Stimulated activated CD8-positive, alpha-beta memory T cell treated with anti-CD3 and anti-CD28 coated beads, Interleukin-15, amount 100 ng/mL, for 1 hour (primary cell): ENCODE measurements around the gene NHLRC3.
"Not testable (repeated sequence)": the region's sequence is repeated elsewhere in the genome, so short reads cannot be mapped to it uniquely, and the experiment has no call there.

Source experiments
- DNase-seq: peaks from one replicate; pipeline ENCODE4 v3.0.0-alpha.2; 2020; ENCODE audit warnings: low read depth

NHLRC3 gene, protein sequence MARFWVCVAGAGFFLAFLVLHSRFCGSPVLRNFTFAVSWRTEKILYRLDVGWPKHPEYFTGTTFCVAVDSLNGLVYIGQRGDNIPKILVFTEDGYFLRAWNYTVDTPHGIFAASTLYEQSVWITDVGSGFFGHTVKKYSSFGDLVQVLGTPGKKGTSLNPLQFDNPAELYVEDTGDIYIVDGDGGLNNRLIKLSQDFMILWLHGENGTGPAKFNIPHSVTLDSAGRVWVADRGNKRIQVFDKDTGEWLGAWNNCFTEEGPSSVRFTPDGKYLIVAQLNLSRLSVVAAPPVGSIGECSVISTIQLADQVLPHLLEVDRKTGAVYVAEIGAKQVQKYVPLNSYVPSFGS

DNA sequence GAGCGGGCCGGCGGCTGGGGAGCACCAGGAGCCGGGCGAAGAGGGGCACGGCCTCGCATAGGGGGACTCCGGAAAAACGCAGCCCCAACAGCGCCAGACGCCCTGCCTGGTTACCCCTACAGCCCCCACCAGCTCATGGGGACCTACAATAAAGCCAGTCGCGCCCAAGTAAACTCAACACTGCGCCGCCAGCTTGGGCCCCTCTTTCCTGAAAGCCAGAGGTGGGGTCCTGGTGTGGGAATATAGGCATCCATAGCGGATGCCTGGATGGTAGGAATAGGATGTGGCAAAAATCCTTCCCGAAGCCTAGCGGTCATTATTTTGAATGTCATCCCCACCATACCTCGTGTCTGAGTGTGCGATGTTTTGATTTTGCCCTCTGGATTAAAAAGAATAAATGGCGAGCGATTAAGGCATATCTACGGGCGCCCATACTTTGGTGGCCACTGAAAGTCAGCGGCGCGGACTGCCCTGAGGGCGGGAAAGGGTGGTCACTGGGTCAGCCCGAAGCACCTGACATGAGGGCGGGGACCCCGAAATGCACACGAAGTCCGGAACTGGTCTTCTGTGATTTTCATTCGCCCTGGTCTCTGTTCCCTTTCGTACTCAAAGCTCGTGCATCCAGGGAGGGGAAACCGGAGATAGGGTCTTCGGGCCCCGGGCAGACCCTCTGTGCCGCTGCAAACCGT is at the start of gene NHLRC3, which contains the start of gene PROSER1:
Gene NHLRC3, plus strand, starts transcription at position 577 of the 689 bp plus-strand sequence. CDS start 184 bp downstream, outside the sequence.
Gene PROSER1, minus strand, starts transcription at position 210 of the 689 bp plus-strand sequence. CDS start 847 bp downstream, outside the sequence.
- peak; percentile 70 for DNase-seq

DNA sequence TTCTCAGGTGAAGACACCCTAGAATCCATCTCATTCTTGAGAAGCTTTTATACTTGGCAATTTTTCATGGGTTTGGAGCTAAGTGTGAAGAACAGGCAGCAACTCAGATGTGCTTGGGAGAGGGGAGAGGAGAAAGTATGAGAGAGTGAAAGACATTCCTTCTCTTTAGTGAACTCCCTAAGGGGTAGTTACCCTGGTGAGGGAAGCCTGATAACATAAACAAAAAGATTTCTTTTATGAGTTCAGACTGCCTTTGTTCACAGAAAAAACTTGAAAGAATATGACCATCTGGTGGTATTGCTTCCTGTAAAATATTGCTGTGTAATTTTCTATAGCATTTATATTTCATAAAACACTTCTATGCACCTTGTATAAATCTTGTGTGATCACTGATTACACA is 47.6 kb upstream of the NHLRC3 start, which contains the start of gene STOML3:
Gene STOML3, minus strand, starts transcription at position 139 of the 400 bp plus-strand sequence. Its CDS starts 110 bp downstream, at position 29.
- no peak for DNase-seq

DNA sequence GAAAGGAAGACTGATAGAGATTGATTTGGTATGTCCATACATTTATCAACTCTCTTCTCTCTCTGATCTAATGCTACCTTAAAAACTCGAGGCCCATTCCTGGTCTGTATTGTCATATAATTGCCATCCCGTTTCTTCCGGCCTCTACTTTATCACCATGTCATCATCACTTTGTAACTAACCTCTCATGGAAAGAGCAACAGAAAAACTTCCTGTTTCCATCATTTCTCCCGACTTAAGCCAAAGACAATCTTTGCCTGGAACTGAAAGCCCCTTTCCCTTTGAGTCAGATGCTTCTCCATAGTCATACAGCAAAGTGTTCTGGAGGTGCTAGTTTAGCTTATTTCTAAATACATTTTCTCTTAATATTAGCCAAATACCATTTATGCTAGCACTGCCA is 44.9 kb upstream of the NHLRC3 start:
- DNase-seq = no peak

DNA sequence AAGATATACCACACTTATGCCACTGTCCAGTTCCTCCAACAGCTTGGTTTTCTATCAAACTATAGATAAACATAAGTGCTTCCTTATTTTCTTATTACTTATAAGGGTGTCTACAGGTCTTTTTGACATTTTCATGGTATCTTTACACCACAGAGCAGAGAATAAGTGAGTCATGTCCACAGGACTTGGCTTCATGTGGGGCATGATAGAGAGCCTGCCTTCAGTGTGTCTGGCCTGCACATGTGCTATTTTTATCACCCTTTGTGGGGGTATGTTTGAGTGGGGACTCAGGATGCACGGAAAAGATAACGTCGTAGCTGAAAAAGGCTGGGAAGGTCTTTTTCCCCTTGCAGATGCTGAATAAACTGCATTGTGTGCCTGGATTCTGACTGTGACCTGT is 39.5 kb upstream of the NHLRC3 start:
- DNase-seq = no peak

DNA sequence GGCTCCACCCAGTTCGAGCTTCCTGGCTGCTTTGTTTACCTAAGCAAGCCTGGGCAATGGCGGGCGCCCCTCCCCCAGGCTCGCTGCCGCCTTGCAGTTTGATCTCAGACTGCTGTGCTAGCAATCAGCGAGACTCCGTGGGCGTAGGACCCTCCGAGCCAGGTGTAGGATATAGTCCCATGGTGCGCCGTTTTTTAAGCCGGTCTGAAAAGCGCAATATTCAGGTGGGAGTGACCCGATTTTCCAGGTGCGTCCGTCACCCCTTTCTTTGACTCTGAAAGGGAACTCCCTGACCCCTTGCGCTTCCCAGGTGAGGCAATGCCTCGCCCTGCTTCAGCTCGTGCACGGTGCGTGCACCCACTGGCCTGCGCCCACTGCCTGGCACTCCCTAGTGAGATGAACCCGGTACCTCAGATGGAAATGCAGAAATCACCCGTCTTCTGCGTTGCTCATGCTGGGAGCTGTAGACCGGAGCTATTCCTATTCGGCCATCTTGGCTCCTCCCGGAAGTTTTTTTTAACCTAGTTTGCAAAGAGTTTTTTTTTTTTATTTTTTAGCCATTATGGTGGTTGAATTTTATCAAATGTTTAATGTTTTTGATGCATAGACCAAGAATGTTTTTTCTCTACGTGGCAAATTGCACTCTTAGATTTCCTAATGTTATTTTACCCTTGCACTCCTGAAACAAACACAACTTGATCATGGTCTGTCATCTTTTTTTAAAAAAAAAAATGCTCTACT is 31.7 kb upstream of the NHLRC3 start:
- not testable (repeated sequence) for DNase-seq

DNA sequence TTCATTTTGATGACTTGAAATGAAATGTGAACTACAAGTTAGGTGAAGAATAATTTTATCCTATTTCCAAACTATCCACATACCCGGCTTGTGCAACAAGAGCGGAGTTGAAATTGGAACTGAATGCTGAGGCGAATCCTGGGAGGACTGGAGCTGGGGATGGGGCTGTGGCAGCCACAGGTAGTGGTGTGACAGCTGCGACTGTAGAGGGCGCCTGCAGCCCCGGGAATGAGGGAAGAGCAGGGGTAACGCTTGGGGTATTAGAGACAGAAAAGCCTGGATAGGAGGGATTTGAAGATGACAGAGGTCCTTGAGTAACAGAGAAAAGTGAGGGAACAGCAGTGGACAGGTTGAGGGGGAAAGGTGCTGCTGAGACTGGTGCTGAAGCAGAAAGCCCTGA is 25.6 kb upstream of the NHLRC3 start:
- DNase-seq = no peak

DNA sequence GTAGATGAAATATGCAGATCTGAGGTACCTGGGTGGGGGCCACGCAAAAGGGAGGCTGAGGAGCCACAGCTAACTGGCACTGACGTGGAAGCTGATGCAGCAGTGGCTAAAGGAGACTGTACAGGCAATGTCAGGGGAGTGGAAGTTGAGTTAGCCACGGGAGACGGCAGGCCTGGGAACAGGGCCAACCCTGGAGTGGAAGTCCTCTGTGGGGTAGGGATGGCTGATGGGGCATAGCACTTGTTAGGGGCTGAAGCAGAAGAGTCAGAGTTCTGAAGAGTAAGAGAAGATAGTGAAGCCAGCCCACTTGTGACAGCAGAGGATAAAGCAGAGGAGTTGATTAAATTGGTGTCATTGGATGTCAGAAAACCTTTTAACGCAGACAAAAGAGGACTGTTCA is 24.8 kb upstream of the NHLRC3 start:
- DNase-seq = no peak

DNA sequence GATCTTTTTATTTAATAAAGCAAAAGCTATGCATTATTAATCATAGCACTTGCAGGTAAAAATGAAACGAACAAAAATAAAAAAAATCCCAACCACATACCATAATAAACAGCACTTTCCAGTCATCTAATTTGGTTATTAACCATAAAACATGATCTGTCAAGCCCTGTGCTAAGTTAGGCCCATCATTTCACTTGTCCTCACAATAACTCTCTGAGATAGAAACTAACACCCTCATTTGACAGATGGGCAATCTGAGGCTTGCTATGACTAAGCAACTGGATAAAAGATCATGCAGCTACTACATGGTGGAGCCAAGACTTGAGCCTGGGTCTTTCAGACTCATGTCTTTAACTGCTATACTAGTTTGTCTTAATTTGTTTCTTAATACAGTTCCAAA is 22.2 kb upstream of the NHLRC3 start:
- DNase-seq = no peak

DNA sequence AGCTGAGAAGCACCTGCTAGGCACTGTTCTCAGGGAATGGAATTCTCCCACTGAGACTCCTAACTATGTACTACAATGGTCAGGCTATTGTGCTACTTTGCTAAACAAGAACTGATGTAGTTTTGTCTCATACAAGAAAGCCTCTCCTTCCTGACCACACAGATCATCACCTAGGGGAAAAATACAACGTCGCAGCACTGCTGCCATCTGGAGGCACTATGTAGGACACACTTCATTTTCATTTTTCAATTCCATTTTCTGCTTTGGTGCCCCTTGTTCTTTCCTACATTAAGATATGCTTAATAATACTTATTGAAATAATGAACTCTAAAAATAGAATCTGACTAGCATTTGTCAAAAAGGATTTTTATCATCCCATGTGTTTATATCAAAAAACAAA is 21.5 kb upstream of the NHLRC3 start:
- DNase-seq = no peak

DNA sequence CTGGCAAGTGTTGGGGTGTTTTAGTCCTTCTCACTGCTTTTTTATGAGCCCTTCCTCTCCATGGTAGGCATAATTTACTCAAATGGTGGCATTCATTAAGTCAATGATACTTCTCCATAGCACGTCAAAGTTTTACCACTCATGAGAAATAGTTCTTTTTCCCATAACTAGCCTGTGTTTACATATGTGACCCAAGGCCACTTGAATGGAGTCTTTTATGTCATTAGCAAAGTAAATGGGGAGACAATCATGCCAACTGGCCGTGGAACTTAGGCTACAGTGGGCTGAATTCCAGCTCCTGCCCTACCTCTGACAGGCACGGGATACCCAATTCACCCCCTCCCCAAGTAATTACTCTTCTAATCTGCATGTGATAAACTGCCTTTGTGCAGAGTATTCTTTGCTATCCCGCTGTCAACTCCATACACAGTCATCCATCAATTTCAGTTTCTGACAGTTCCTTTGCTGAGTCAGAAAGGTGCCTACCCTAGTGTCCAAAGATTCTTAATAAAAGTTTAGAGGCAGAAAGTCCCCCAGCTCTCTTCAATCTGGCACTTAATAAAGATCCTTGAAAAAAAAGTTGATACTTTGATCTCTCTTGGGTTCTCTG is 17.3 kb upstream of the NHLRC3 start:
- DNase-seq = no peak

DNA sequence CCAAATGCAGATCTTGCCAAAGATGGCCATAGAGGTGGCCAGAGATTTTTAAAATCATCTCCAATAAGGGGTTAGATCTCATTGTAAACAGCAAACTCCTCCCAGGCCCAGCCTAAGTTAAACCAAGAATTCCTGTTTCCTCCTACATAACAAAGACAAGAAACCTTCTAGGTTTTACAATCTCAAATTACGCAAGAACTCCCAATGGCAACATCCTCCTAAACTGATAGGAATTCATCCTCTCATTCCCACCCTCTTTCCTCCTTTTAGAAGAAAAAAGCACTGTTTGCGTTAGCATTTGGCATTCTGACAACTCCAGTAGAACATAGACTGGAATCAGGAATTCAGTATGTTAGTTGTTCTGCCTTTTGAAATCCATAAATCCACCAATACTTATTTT is 14.9 kb upstream of the NHLRC3 start:
- no peak for DNase-seq

DNA sequence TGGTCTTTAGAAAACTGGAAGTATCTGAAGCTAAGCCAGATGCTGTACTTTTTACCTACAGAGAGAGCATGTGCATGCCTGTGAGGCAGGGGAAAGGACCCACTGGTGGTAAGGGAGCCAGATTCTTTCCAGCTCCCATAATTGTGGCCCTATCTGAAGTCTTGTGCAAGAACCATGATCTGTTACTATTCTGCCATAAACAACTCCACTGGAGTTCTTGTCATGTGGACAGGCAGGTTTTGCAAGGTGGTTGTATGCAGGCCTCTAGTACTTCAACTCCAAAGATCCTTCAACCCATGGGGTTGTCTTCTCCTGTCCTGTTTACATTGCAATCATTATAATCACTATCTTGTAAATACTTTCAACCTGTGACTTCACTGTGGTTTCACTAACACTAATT is 14.5 kb upstream of the NHLRC3 start:
- DNase-seq = no peak

DNA sequence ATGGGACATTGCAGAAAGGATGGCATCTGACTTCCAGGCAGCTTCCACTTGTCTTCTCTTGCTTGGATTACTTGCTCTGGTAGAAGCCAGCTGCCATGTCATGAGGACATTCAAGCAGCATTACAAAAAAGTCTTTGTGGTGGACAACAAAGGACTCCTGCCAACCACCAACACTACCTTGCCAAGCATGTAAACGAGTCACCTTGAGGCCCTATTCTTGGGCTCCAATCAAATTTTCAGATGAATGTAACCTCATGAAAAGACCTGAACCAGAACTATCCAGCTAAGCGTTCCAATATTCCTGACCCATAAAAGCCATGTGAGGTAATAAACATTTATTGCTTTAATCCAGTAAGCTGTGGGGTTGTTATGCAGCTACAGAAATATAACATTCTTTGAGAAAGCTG is 12.8 kb upstream of the NHLRC3 start:
- no peak for DNase-seq

DNA sequence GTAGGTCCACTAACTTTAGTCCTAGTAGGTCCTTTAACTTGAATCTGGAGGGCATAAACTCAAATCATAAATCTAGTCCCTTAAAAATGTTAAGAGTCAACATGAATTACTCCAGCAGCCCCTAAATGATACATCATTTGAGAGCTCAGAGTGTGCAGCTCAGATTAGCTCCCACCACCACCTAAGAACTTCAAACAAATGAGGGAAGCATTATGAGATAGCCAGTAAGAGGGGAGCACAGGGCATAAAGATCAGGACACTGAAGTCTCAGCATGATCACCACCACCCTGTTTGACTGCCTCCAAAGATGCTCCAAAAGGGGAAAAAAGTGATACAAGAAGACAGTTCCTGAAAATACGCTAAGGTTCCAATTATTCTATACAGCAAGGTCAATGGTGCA is 6.1 kb upstream of the NHLRC3 start:
- DNase-seq = no peak

DNA sequence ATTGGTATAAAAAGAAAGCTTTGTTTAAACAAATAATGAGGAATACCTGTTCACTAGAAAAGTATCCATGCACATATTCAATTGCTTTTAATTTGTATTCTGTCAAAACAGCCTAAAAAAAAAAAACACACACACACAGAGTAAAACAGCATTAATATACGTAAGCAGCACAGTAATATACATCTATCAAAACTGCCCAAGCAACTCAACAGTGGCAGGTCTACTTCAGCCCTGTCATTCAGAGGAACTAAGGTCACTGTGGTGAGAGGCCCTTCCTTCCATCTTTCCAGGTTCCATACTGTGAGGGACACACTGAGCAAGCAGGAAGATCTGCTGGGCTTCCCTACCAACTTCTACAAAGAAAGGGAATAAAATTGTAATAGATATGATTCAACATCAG is 4.2 kb upstream of the NHLRC3 start:
- no peak for DNase-seq

DNA sequence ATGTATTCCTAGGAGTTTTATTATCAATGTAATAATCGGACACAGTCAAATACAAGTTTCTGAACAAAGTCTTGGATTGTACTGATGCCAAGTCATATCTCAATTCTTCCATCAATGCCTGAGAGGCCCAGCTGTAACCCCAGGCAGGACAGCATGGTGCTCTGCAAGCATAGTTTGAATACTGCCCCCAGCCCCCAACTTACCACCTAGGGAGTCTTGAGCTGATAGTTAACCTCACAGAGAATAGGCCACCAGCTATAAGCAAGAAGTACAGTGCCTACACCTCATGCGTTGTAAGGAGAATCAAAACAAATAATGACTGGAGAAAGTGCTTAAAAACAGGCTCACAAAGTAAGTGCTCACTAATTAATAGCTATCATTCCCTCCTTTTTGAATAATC is 3.1 kb upstream of the NHLRC3 start:
- DNase-seq = no peak

DNA sequence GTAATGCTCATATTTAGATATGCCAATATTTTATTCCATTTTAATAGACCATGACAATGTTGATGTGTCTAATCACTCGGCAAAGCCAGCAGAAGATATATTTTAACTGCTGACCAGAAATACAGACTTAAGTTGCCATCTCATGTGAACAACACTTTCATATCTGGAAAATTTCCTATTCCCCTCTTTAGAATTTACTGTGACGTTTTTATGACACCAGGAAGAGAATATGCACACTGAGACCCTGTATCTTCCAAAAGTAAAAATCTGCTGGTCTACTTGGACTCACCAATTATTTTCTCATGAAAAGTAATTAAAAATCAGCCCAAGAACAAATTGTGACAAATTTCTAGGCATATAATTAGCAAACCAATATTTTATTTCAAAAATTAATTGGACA is 2.5 kb upstream of the NHLRC3 start:
- no peak for DNase-seq

DNA sequence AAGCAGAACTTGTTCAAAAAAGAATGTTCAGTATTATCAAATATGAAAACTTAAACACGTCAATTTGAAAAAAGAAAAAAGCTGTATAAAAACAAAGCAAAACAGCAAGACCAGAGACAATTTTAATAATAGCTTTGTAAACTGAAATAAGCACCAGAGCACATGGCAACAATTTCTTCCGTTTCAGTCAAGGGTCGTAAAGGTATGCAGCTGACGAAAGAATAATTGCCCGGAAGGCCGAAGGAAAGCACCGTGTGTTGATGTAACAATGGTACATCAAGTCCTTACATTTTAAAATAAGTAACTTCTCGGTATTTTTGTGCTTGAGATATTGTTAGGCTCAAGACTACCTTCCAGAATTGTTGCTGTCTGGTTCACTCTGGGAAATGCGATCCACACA is 2.0 kb upstream of the NHLRC3 start:
- no peak for DNase-seq

DNA sequence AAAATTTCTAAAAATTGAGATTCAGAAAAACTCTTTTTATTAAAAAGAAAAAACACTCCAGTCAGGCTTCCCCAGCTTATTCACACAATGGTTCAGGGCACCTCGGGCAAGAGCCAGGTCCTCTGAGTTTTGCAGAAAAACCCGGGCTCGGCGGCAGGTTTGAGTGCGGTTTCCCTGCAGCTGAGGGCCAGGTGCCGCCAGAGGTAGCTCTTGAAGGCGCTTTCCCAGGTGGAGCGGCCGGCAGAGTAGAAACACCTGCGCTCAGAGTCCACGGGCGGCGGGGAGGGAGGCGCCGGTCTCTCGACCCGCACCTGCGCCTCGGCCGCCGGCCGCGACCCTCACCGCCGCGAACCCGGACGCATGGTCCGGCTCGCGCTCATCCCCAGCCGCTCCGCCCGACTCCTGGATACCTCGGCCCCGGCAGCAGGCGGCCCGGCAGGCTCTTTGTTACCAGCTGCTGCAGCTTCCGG is 811 bp upstream of the NHLRC3 start:
- DNase-seq = peak; percentile 6

DNA sequence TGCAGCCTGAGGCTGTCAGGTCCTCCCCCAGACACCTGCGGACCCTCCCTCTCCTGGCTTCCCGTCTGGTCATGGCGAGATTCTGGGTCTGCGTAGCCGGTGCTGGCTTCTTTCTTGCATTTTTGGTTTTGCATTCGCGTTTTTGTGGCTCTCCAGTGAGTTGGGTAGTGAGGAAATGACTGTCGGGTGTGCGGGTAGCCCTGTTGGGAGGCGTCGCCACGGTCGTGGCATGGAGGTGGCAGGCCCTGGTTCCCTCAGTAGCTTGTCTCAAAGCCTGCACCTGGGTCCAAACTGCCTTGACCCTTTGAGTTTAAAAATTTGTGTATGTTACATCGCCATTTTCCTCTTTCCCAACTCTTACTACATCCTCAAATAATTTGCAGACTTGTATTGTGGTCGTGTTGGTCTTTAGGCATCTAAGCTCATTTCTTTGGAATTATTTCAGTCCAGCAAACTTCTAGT is 344 bp downstream of the NHLRC3 start:
- DNase-seq = peak; percentile 12

DNA sequence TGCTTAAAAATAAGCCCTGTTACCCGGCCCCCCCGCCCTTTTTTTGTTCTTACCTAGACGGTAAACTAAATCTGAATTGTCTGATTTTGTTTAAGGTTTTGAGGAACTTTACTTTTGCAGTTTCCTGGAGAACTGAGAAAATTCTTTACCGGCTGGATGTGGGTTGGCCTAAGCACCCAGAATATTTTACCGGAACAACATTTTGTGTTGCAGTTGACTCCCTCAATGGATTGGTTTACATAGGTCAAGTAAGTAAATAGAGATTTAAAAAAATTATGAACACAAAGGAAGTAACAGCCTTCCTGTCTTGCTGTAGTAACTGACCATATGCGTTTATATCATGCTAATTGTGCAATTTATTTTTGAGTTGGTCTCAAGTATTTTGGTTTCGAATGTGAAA is 785 bp downstream of the NHLRC3 start:
- no peak for DNase-seq

DNA sequence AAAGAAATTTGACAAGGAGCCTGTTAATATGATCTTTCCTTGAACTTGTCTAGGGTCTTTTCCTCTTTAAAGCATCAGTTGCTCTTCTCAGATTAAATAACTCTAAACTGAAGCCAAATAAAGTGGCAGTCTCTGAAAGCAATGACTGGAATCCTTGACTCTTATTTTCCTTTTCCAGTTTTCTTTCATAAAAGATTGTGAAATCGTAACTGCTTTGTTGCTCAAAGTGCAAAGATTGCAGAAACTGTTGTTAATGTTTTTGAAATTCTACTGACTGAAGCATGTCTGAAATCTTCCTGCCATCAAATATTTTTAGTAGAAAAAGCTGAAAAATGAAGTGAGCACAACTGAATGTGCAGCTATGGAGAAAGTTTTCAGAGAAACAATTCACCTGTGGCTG is 1.9 kb downstream of the NHLRC3 start:
- no peak for DNase-seq
